Dermis microvascular lymphatic vessel endothelial cell (primary cell): ENCODE data around the gene NFATC4. TPM values are rescaled to one million over a fixed set of nuclear protein-coding genes. Genes with fewer than 3 reads are reported as not detected.

Experiments
- DNase-seq, 2 donors: peaks; one replicate each; pipeline versions ENCODE4 v3.0.0 to v3.0.0-alpha.2; 2010; ENCODE audit warnings: low read depth in 2 of 2
- total RNA-seq: library from RNA; depleted of rRNA; stranded (reverse); fragments of >200 nt; gene quantifications from 2 replicates; pipeline ENCODE4 v1.2.1, GENCODE V29; 2014

NFATC4 gene
- total RNA-seq: 0.76 and 1.0 TPM in 2 replicates

- DNase-seq: peak in 1 of 2 donors; percentile 91
Observed at GRCh38 chr14:24367514-24368211, at the start of gene NFATC4. TSS of gene NFATC4 (plus strand) at chr14:24368184. CDS start at chr14:24368341, 157 bp downstream.

- no peak for DNase-seq
Observed at GRCh38 chr14:24321212-24321975, 46.6 kb upstream of the NFATC4 start.

- no peak for DNase-seq
Observed at GRCh38 chr14:24322672-24323071, 45.3 kb upstream of the NFATC4 start.

- DNase-seq: no peak
Observed at GRCh38 chr14:24323341-24323740, 44.6 kb upstream of the NFATC4 start.

GRCh38 chr14:24324024-24324423 is 44.0 kb upstream of the NFATC4 start:
- DNase-seq: no peak

GRCh38 chr14:24325041-24325530 is 42.9 kb upstream of the NFATC4 start:
- DNase-seq: no peak

GRCh38 chr14:24325963-24326362 is 42.0 kb upstream of the NFATC4 start:
- no peak for DNase-seq

GRCh38 chr14:24327303-24327702 is 40.7 kb upstream of the NFATC4 start:
- DNase-seq: no peak

- peak in 1 of 2 donors; percentile 28 for DNase-seq
Observed at GRCh38 chr14:24327914-24328313, 40.1 kb upstream of the NFATC4 start.

- no peak for DNase-seq
Observed at GRCh38 chr14:24329073-24329663, 38.8 kb upstream of the NFATC4 start.

GRCh38 chr14:24329736-24330135 is 38.2 kb upstream of the NFATC4 start:
- no peak for DNase-seq

- no peak for DNase-seq
Observed at GRCh38 chr14:24330973-24331674, 36.9 kb upstream of the NFATC4 start.

GRCh38 chr14:24331731-24332267 is 36.2 kb upstream of the NFATC4 start:
- no peak for DNase-seq

GRCh38 chr14:24332268-24332993 is 35.6 kb upstream of the NFATC4 start:
- peak; percentile 36 to 52 for DNase-seq

- DNase-seq: peak; percentile 36 to 69
Observed at GRCh38 chr14:24334431-24335291, 33.3 kb upstream of the NFATC4 start, which contains the start of gene ADCY4. TSS of gene ADCY4 (minus strand) at chr14:24335071. CDS start at chr14:24334652, 419 bp downstream.

GRCh38 chr14:24335461-24336171 is 32.4 kb upstream of the NFATC4 start:
- DNase-seq: peak; percentile 36 to 40

GRCh38 chr14:24337144-24337823 is 30.7 kb upstream of the NFATC4 start:
- no peak for DNase-seq

GRCh38 chr14:24337824-24338175 is 30.2 kb upstream of the NFATC4 start:
- DNase-seq: no peak
